ENCODE results near the gene DHX57.

DNA sequence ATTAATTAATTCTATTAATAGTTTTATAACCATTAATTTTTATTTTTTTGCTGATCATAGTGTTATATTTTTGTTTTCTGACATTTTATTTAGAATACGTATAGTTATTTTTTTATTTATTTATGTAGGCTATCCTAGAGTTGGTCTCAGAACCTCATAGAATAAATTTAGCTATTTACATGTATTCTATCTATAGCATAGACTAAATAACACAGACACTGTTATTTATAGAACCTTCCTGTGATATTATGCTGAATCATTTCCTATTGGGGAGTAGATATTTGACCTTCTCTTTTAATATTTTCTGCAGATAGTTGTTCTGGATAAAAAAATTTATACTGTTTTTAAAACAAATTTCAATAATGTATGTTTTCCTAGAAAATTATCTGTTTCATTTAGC is 34.1 kb upstream of the DHX57 start:
- TF ChIP-seq, protein P1, sequence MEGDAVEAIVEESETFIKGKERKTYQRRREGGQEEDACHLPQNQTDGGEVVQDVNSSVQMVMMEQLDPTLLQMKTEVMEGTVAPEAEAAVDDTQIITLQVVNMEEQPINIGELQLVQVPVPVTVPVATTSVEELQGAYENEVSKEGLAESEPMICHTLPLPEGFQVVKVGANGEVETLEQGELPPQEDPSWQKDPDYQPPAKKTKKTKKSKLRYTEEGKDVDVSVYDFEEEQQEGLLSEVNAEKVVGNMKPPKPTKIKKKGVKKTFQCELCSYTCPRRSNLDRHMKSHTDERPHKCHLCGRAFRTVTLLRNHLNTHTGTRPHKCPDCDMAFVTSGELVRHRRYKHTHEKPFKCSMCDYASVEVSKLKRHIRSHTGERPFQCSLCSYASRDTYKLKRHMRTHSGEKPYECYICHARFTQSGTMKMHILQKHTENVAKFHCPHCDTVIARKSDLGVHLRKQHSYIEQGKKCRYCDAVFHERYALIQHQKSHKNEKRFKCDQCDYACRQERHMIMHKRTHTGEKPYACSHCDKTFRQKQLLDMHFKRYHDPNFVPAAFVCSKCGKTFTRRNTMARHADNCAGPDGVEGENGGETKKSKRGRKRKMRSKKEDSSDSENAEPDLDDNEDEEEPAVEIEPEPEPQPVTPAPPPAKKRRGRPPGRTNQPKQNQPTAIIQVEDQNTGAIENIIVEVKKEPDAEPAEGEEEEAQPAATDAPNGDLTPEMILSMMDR (IDR thresholded peaks at IDR 0.05; ENCODE audit: low read depth, low read length, poor library complexity, severe bottlenecking): no peak
- no peak for TF ChIP-seq EZH2phosphoT487 (IDR thresholded peaks at IDR 0.05; ENCODE audit: borderline replicate concordance, low read length)
